T47D (cell line): ENCODE data around the gene KLK14.

Source experiments
- DNase-seq, 2 experiments: peaks; one replicate each; pipeline versions ENCODE4 v3.0.0 to v3.0.0-alpha.2; 2011 to 2012; ENCODE audit warnings: low read depth in 1 of 2, low spot score in 1 of 2
- JUND ChIP-seq: IDR thresholded peaks from 2 replicates; pipeline ENCODE4 v1.6.1; 2012; ENCODE audit warnings: low read depth
- in situ Hi-C: cut with HindIII; loops from 2 replicates; pipeline ENCODE4 v1.10.0; 2016; ENCODE audit warnings: low sequenced_read_pairs, low pct_unique_long_range_greater_than_20kb

The KLK14 gene

GRCh38 chr19:51040151-51040550 is 42.5 kb downstream of the KLK14 start:
- TF ChIP-seq JUND, result no peak
- in situ Hi-C loops, result no loop called here
- DNase-seq, result no peak

GRCh38 chr19:51036519-51036918 is 46.2 kb downstream of the KLK14 start:
- DNase-seq, result no peak
- in situ Hi-C loops, result no loop called here
- TF ChIP-seq JUND, result no peak

- in situ Hi-C loops, result no loop called here
- TF ChIP-seq JUND, result no peak
- DNase-seq, result no peak
These were observed 48.0 kb downstream of the KLK14 start, which contains the start of gene KLK12 for GRCh38 chr19:51034704-51035103. Gene KLK12 (minus strand): TSS chr19:51035002. CDS start chr19:51034621, 381 bp downstream.

- no peak for DNase-seq
- in situ Hi-C loops, result no loop called here
- TF ChIP-seq JUND, result no peak
These were observed 50.8 kb downstream of the KLK14 start for GRCh38 chr19:51031880-51032225.

- no peak for TF ChIP-seq JUND
- no peak for DNase-seq
- in situ Hi-C loops, result no loop called here
These were observed 51.3 kb downstream of the KLK14 start for GRCh38 chr19:51031220-51031879.

GRCh38 chr19:51030631-51031030 is 52.1 kb downstream of the KLK14 start:
- no peak for DNase-seq
- in situ Hi-C loops, result no loop called here
- TF ChIP-seq JUND, result no peak

- peak in 1 of 2 experiments; percentile 60 for DNase-seq
- no peak for TF ChIP-seq JUND
- in situ Hi-C loops, result no loop called here
These were observed 53.0 kb downstream of the KLK14 start for GRCh38 chr19:51029718-51030117.
